ENCODE results near the gene LGALS3BP.
"Not testable (repeated sequence)": the region's sequence is repeated elsewhere in the genome, so short reads cannot be mapped to it uniquely, and the experiment has no call there.

GRCh38 chr17:78962984-78963348, 16.8 kb downstream of the LGALS3BP start:
- TF ChIP-seq POLR2A, POLR2AphosphoS5, TAF1 (IDR thresholded peaks at IDR 0.05; ENCODE audit: low read depth, low read length): not testable (repeated sequence)

Measured in GM12891 (cell line).